GM10847 (cell line): ENCODE results near the gene SUSD1.

Experiments used
- POLR2A ChIP-seq: IDR thresholded peaks from 2 replicates; pipeline ENCODE4 v1.6.1; 2011; ENCODE audit not compliant: insufficient read length; ENCODE audit errors: extremely low read depth

The SUSD1 gene

DNA sequence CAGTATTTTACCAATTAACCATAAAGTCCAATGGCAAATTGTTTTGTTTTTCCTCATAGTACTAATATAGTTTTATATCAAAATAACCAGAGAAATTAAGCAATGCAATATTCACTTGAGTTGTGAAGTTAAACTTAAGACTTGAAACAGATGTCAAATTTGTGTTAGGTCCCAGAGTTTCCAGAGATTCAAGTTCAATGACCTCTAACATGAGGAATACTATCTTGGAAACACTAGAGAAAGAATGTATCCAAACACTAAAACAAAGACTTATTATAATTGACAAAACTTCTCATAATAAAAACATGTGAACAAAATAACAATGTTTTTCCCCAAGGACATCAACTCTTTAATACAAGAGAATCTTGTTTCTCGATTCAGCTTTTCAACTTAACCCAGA, 18.0 kb downstream of the SUSD1 start:
- no peak for TF ChIP-seq POLR2A

DNA sequence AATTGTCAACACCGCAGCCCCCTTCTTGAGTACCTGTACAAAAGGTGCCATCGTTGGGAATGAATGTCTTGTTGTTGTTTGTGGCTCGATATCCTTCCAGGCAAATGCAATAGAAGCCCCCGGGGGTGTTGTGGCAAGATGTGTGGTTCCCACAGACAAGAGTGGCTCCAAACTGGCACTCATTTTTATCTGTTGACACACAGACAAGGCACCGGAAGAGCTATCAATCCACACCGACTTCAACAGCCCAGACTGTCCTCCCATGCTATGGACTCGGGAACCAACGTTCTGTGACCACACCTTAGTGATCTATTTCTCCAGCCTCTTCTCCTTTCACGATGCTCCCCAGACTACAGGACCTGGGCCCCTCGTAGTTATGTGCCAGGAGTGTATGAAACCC, 25.9 kb downstream of the SUSD1 start:
- no peak for TF ChIP-seq POLR2A

- no peak for TF ChIP-seq POLR2A
Measured at GRCh38 chr9:112145886-112146285, 29.2 kb downstream of the SUSD1 start.

GRCh38 chr9:112144807-112145206, 30.3 kb downstream of the SUSD1 start:
- TF ChIP-seq POLR2A: no peak

DNA sequence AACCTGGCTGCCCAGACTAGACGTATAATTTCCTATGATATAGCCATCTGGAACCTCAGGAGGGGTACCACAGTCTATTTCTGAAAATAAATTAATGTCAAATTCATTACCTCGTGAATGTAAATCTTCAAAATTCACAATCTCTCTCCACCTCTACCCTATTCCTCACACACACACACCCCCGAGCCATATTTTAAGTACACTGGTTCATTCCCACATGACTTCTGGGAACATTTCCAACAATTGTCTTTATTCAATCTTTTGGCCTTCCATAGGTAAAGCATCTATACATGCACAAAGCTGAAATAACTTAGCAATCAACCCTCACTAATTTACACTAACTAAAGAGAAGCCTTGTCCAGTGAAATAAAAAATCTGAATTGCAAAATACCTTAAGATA, 32.7 kb downstream of the SUSD1 start:
- no peak for TF ChIP-seq POLR2A

DNA sequence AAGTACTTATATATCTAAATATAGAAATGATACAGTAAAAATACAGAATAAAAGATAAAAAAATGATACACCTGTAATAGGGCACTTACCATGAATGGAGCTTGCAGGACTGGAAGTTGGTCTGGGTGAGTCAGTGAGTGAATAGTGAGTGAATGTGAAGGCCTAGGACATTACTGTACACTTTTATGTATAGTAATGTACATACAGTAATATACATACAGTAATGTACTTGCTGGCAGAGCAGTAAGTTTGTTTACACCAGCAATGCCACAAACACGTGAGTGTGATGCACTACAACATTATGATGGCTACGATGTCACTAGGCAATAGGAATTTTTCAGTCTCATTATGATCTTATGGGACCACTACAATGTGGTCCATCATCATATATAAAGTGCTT, 34.2 kb downstream of the SUSD1 start:
- no peak for TF ChIP-seq POLR2A

DNA sequence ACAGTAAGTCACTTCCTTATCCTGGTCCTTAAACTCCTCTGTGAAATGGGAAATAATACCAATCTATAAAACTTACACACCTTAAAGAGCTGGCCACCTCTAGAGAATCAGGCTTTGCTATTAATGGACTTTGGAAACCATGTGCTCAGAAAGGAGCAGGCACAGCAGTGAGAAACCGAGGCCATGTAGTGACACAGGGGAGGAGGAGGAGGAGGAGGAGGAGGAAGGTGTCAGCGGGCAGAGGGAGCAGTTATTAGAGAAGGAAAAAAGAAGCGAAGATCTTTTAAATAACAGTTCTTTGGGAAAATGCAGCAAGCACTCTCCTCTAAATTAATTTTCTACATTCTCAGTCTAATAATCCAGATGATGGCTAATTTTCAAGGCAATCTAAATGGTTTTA, 38.0 kb downstream of the SUSD1 start:
- TF ChIP-seq POLR2A: no peak

DNA sequence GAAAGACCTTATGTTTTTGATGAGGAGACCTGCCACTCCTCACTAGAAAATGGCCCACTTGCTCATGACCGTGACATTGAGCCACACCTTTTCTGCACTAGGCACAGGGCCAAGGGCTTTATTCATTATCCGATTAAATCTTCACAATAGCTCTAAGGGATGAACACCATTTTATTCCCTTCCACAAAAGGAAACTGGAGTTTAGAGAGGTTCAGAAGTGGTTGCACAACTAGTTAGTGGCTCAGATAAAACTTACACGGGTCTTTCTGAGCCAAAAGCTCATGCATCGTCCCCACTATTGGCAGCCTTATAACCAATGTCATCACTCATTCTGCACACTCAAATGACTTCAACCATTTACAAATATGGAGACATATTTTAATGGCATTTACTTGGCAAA, 39.4 kb downstream of the SUSD1 start:
- TF ChIP-seq POLR2A: no peak

- TF ChIP-seq POLR2A: no peak
Measured at GRCh38 chr9:112132356-112132755, 42.7 kb downstream of the SUSD1 start.

- no peak for TF ChIP-seq POLR2A
Measured at GRCh38 chr9:112130997-112131396, 44.1 kb downstream of the SUSD1 start.

GRCh38 chr9:112130347-112130746, 44.8 kb downstream of the SUSD1 start:
- TF ChIP-seq POLR2A: no peak

DNA sequence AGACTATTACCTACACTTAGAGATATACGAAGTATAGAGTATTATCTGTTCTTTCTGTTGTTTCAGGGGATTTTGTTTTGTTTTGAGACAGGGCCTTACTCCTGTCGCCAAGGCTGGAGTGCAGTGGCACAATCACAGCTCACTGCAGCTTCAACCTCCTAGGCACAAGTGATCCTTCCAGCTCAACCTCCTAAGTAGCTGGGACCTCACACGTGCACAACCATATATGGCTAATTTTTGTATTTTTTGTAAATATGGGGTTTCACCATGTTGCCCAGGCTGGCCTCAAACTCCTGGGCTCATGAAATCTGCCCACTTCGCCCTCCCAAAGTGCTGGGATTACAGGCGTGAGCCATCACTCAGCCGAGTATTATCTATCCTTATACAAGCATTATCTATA, 45.9 kb downstream of the SUSD1 start:
- no peak for TF ChIP-seq POLR2A

GRCh38 chr9:112127281-112127680, 47.8 kb downstream of the SUSD1 start:
- TF ChIP-seq POLR2A: no peak

GRCh38 chr9:112125951-112126388, 49.1 kb downstream of the SUSD1 start:
- no peak for TF ChIP-seq POLR2A

- TF ChIP-seq POLR2A: no peak
Measured at GRCh38 chr9:112124156-112124555, 50.9 kb downstream of the SUSD1 start.

DNA sequence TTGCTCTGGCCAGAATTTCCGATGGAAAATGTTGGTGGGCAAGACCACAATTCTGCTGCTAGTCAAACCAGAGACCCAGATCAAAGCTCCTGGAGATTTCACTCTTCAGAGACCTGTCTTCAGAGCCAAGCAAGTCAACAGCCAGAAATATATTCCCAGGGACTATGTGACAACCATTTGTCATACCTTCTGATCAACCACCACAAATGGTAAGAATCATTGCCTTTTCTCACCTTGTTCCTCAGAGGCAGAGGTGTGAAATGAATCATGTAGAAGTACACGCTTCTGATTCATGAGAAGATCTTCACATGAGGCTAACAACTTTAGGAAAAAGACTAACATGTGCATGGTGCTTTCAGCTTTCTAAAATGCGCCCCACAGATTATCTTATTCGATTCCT, 53.5 kb downstream of the SUSD1 start:
- TF ChIP-seq POLR2A: no peak

GRCh38 chr9:112120439-112120925, 54.6 kb downstream of the SUSD1 start:
- TF ChIP-seq POLR2A: no peak

DNA sequence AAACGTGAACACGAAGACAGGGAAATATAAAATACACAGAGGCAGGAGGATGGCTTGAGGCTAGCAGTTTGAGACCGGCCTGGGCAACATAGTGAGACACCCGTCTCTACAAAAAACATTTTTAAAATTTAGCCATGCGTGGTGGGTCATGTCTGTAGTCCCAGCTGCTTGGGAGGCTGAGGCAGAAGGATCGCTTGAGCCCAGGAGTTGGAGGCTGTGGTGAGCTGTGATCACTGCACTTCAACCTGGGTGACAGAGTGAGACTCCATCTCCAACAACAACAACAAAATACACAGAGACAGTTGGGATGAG, 55.1 kb downstream of the SUSD1 start:
- no peak for TF ChIP-seq POLR2A
